GM21447 (cell line): ENCODE results near the gene SLC18A2.

Source experiments
- ATAC-seq: cut with Tn5 transposase; IDR thresholded peaks from one replicate; pipeline ENCODE4 v1.9.1; 2021; ENCODE audit not compliant: unreplicated experiment

Gene SLC18A2

DNA sequence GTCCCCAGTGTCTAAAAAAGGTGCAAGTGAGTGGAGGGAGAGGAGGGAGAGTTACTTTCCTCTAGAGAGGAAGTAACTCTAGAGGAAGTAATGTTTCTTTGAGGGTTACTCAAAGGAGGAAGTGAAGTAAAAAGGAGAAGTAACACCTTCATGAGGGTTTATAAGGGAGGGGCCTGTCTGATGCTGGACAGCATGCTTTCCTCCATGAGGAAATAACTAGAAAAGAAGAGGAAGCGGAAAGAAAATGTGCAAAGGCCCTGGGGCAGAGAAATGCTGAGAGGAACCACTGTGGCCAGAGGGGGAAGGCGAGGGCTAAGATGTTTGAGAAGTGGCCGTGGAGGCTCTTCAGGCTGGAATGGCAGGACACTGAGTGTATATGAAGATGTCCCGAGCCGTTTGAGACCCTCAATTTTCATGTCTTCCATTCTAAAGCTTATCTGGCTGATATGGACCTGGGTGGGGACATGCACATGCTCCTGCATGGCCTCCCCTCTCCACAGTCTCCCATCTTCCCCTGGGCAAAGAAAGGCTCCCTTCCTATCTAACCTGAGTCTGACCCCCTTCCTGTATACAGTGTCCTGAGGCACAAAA lies 3.4 kb upstream of the SLC18A2 start:
- ATAC-seq = no peak

DNA sequence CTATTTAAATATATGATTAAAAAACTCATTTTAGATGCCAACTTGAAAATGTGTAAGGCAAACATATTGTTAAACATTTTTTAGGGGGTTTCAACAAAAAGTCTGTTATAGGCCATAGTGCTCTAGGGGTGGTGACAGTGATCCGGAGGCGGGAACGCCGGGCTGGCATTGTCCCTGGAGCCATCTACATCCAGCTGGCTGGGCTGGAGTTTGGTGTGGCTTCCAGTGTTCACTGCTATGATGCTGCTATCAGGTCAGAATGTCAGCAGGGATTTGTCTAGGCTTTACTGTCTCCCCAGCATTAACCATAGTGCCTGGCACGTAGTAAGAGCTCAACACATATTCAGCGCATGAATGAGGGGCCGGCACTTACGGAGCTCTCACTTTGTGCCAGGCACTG lies 1.9 kb upstream of the SLC18A2 start:
- no peak for ATAC-seq

DNA sequence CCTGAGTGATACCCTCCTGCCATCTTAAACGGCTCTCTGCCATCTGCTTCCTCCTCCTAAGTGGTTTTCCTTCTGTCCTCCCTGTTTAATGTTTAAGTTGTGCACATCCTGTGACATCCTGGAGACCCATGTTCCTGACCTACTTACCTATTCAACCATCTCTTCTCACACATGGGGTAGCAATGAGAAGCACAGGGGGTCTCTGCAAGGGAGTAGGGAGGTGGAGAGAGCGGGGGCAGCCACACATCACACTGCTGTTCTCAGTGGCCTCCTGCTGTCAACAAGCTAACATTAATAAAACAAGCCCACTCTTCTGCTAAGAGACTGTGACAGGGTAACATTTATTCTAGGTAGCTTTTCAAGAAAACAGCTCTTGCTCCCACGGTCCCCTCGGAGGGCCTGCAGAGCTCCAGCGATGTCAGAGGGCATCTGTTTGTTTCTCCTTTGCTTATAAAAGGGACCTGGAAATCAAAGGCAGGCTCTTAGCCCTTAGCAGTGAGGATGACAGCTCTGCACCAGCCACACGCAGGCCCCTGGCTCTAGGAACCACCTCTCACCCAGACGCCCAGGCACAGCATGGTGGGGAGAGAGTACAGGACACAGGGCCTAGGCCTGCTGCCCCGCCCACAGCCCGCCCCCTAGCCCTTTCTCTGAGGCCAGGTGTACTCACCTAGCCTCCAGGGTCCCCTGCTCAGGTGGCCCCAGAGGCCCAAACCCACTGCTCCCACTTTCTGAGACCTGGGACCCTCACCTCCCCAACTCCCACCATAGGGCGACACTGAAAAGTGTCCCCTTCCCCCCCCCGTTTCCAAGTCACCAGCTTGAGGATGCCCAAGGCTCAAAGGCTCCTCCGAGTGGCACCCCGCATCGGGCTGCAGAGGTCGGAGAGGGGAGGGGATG lies 943 bp upstream of the SLC18A2 start:
- no peak for ATAC-seq

DNA sequence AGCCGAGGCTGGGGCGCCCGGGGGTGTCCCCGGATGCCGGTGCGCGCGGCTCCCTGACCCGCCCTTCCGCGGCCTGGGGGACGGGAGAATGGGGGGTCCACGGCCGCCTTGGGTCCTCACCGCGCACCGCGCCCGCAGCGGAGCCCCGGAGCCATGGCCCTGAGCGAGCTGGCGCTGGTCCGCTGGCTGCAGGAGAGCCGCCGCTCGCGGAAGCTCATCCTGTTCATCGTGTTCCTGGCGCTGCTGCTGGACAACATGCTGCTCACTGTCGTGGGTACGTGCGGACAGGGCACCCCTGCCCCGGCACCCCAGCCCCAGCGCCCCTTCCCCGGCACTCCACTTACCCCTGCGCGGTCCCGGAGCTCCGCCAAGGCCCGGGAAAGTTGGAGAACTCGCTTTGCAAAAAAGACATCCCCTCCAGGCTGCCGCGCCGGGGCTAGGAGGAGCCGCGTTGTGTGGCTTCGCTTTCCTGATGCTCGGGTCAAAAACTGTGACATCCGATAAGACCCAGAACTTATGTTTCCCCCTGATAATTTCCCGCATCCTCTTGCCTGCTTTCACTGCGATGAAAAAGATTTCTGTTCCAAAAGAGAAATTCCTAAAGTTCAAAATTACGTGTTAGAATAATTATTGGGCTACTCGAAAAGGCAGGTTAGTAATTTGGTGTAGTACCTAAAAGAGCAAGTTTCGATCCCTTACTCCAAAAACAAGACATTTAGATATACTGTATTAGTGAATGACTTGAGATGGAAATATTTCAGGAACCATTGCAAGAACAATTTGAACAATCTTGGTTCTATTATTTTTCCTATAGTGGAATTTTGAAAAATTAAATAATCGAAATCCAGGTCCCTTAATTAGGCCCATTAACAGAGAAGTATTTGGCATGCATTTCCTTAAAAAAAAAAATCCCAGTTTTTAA lies 888 bp downstream of the SLC18A2 start:
- ATAC-seq = no peak

DNA sequence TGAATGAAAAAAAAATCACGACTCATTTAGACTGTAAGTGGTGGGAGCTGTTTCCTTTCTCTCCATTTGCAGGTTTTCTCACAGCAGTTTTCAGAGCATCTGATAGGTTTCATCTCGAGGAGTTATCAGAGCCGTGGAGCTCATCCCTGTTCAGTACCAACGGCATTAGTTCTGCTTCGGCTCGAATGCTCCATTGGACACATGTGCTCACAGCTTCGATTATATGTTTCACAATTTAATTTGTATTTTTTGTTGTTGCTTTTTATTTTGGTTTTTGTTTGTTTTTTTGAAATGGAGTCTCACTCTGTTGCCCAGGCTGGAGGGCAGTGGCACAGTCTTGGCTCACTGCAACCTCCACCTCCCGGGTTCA lies 1.5 kb downstream of the SLC18A2 start:
- no peak for ATAC-seq

DNA sequence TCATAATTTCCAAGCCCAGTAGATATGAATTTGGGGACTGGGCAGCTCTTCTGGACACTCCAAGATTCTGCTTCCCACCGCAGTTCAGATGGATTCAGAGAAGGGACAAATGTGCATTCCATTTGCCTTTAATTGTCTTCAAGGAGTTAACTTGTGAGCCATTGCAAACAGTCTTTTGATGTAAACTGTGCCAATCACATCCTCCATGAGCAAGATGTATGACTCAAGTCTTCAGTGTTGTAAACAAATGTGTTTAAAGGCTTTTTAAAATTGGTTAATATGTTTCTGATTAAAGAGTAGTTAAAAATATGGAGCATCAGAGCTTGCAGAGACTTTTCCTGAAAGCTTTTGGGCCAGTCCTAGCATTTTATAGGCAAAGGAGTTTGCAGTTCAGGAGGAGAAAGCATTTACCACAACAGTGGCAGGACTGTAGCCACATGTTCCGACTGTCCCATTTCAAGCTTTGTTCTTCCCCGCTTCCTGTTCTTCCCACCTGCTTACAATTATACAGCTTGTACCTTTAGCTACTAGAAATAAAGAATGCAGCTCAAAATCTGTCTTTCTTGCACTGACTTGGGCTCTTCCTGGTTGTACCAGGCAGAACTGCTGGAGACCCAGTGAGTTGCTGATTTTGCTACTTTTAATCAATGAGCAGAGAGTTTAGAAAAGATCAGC lies 6.2 kb downstream of the SLC18A2 start:
- ATAC-seq = no peak

DNA sequence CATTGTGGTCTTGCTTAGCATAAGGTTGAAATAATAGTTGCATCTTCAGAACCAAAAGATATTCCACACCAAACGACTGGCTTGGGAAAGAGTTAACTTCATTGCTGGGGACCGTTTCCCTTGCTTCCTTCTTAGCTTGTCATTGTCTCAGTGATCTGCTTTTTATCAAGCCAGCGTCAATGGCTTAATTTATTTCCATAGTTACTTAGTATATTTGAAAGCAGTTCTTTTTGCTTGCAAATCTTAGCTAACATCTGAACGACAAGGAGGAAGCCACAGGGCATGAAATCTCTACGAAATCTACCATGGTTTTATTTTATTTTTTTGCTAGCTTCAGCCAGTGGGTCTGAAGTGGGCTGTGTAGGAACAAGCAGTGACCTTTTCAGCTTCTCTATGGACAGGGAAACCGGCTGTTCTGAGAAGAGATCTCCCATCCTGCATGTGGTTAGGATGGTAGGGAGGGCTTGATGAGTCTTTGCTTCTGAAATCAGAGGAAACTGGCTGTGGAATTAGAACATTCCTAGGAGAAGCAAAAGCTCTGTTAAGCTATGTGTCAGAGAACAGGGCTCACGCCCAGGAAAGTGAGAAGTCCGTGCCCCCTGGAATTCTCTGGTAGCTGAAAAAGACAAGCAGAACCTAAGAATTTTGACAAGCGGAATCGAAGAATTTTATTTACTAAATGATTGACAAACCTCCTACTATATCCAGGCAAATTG lies 8.0 kb downstream of the SLC18A2 start:
- no peak for ATAC-seq

DNA sequence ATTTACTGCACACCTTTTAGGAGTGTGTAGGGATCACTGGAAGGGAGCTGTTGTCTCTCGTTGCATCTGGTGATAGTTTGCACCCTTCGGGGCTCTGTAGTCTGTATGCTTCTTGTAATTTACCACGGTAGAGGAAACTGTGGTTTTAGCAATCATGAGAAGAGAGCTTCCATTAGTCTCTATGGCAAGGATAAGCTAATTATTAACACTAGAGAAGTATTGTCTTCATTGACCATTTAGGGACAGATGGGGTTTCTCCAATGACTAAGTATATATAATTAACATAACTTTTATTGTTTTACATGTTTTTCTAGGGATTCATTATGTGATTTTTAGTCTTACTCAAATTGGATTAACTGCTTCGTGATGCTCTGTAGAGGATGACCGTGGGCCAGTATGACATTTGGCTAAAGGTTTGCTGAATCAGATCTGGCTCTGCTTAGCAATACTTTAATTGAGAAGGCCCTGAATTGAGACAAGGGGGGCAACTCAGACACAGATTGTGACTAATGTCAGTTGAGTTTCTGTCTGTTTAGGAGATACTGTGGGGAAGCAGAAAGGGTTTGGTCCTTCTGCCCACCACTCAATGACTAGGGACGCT lies 8.7 kb downstream of the SLC18A2 start:
- ATAC-seq = no peak

DNA sequence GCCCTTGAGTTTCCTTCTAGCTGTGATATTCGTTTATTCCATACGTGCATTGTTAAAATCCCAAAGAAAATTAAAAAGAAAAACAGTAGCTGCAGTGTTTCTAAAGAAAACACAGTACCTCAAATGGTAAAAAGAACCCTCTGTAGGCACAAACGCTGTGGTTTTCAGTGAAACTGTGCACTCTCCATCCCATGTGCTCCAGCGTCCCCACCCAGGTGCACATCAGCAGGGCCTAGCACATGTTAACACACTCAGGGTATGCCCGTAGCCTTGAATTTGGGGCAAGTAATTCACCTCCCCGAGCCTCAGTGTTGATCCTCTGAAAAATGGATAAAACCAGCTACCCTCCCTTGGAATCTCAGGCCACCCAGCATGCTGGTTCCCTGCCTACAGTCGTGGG lies 9.5 kb downstream of the SLC18A2 start:
- no peak for ATAC-seq

DNA sequence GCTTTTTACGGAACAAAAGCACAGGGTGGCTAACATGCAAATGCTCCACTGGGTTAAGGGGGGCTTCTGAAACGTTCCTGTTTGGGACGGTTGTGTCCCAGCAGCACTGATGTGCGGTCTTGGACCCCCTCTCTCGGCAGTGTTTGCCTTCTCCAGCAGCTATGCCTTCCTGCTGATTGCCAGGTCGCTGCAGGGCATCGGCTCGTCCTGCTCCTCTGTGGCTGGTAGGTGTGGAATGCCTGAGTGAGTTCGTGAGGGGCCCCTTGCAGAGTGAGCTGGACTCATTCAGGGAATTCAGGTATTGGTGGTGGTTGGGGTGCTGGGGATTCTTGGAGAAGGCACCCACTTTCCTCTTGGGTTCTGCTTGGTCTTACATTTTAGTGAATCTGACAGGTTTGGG lies 13.0 kb downstream of the SLC18A2 start:
- ATAC-seq = no peak

DNA sequence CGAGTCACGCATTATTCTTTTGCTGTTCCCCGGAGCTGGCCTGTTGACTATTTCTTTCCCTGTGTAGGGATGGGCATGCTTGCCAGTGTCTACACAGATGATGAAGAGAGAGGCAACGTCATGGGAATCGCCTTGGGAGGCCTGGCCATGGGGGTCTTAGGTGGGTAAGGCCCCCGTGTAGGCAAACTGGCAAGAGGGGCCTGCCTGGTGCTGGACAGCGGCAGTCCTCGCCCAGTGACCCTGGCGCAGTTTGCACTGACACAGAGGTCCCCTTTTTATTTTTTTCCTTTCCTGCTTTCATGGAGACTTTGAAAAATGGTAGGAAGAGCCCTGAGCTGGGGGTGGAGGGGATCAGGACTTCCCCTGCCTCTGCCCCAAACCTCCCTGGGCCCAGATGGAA lies 13.4 kb downstream of the SLC18A2 start:
- ATAC-seq = no peak

DNA sequence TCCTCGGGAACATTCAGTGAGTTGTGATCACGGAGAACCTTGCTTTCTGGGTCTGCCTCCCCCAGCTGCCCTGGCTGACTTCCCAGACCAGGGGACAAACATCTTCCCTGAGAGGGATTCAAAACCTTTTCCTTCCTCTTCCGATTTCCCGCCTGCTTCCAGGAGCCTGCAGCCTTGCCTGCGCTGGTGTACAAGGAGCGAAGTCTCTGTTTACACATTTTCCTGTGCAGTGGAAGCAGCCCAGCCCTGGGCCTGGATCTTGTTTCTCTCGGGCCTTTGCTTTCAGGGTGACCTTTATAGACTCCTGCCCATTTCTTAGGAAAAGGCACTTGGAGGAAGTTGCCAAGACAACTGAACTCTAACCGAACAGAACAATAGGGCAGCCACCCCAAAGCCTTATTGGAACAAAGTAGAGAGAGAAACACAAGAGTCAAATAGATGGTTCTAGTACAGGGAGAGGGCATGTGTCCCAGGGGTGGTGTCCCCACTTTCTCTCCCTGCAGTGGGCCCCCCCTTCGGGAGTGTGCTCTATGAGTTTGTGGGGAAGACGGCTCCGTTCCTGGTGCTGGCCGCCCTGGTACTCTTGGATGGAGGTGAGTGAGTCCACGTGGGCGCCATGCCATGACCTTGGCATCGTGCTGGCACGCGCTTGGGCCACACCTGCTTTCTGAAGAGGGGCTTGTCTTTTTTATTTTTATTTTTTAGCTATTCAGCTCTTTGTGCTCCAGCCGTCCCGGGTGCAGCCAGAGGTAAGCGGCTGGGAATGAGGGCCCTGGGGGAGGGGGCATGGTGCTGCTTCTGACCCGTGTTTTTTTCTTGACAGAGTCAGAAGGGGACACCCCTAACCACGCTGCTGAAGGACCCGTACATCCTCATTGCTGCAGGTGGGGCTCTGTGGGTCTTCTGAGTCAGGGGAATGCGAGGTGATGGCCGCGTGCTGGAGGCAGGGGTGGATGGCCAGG lies 14.1 kb downstream of the SLC18A2 start:
- ATAC-seq = no peak

DNA sequence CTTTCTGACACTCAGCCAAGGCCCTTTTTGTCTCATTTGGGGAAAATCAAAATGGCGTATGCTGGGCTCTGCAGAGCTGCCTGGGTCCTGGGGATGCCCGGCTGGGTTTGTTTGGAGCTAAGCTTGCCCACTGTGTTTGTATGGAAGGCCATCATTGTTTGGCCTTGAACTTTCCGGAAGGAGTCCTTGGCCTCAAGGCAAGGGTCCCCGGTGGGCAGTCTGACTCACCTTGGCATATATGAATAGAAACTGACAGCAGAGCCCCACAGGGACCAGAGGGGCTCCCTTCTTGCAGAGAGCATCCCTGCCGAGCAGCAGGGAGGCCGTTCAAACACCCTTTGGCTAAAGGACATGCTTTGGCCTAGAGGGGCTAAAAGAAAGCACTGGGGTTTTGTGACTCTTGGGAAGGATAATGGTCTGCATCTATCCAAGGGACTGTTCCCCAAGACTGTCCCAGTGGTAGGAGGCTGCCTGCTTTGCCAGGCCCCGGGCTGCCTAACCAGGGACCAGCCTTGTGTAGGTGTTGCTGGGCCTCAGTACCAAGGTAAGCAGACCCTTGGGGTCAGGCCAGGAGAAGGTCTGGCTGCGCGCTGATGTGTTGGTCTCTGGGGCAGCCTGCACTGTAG lies 15.0 kb downstream of the SLC18A2 start:
- ATAC-seq = no peak

DNA sequence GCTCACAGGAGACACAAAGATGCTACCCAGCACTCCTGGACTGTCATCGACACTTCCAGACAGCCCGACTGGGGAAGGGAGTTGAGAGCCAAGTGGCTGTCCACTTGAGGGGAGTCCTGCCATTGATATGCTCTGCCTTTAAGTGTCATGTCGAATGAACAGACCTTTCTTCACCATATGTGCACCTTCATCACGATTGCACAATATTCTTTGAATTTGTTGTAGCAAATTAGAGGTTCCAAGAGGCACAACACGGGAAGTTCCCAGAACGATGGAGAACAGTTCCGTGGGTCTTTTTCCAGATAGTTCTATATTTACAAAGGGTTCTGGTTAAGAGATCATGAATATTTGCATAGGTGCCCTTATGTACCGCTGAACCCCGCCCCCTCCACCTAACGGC lies 16.0 kb downstream of the SLC18A2 start:
- no peak for ATAC-seq

DNA sequence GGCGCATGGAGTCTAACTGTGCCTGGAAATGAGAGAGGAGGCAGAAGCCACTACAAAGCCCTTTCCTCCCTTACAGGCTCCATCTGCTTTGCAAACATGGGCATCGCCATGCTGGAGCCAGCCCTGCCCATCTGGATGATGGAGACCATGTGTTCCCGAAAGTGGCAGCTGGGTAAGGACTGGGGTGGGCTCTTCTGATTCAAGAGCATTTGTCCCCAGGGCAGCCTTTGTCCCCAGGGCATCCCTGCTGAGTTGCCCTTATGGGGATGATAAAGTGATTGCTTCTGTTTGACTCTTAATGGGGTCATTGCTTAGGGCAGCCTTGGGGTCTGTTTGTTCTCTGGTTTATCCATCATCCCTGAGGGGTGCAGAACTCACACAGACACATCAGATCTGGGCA lies 16.8 kb downstream of the SLC18A2 start:
- no peak for ATAC-seq

DNA sequence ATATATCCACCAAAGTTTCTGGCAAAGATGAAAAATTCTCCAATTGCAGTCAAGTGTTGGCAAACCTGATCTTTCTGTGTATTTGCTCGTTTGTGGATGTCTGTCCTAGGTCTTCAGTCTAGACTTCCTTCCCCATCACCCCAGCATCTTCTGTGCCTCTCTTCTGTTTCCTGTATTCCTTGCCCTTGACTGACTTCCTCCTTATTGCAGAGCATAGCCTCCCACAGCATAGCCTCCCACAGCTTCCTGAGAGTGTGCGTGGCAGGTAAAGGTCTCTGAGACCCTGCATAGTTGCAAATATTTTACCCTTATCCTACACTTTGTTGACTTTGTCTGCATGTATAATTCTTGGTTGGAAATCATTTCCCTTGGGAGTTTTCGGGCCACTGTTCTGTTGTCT lies 18.4 kb downstream of the SLC18A2 start:
- no peak for ATAC-seq

DNA sequence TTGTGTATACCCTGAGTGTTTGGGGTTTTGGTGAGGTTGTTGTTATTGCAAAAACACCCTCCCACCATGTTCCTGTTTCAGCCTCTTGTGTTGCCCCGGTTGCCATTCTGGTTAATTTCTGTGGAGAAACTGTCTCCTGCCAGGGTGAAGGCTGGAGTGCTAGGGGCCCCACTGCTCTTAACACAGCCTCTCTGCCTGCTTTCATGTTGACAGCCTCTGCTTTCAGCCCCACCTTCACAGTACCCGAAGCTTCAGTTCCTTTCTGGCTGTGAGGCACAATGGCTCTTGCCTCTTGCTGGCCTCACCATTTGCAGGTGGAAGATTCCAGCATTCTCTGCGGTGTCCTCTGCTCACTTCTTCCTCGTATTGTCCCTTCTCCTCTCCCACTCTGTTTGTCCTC lies 19.2 kb downstream of the SLC18A2 start:
- ATAC-seq = no peak

DNA sequence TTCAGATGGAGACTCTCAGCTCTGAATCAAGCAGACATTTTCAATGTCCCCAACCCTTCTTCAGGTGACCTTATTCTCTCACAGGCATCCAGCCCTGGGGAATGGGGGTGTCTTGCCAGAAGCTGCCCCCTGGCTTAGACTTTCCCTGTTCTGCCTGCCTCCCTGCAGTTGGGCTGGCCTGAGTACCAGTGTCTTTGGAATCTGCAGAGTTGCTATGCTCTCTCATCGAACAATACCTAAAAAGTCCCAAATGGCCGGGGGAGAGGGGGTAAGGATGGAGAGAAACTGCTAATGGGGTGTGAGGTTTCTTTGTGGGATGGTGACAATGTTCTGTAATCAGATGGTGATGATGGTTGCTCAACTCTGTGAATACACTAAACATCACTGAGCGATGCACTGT lies 20.6 kb downstream of the SLC18A2 start:
- ATAC-seq = no peak
